ENCODE measurements around the gene DTWD2.
"Not testable (repeated sequence)": the region's sequence is repeated elsewhere in the genome, so short reads cannot be mapped to it uniquely, and the experiment has no call there.

Gene DTWD2

GRCh38 chr5:118998861-118999260 lies 10.5 kb upstream of the DTWD2 start:
- in situ Hi-C loops (cut with MboI; ENCODE audit: low sequenced_read_pairs): not testable (repeated sequence)

GRCh38 chr5:118996098-118996497 lies 7.8 kb upstream of the DTWD2 start:
- in situ Hi-C loops (cut with MboI; ENCODE audit: low sequenced_read_pairs): no loop called here

GRCh38 chr5:118994595-118994994 lies 6.2 kb upstream of the DTWD2 start:
- in situ Hi-C loops (cut with MboI; ENCODE audit: low sequenced_read_pairs): no loop called here

GRCh38 chr5:118993118-118993517 lies 4.8 kb upstream of the DTWD2 start:
- in situ Hi-C loops (cut with MboI; ENCODE audit: low sequenced_read_pairs): not testable (repeated sequence)

- in situ Hi-C loops (cut with MboI; ENCODE audit: low sequenced_read_pairs): not testable (repeated sequence)
Measured at GRCh38 chr5:118992055-118992454, 3.7 kb upstream of the DTWD2 start.

GRCh38 chr5:118990582-118990981 lies 2.2 kb upstream of the DTWD2 start:
- in situ Hi-C loops (cut with MboI; ENCODE audit: low sequenced_read_pairs): no loop called here

- in situ Hi-C loops (cut with MboI; ENCODE audit: low sequenced_read_pairs): no loop called here
Measured at GRCh38 chr5:118989816-118990215, 1.5 kb upstream of the DTWD2 start.

GRCh38 chr5:118988866-118989180 lies 476 bp upstream of the DTWD2 start:
- in situ Hi-C loops (cut with MboI; ENCODE audit: low sequenced_read_pairs): no loop called here

GRCh38 chr5:118984602-118985001 lies 3.7 kb downstream of the DTWD2 start:
- in situ Hi-C loops (cut with MboI; ENCODE audit: low sequenced_read_pairs): no loop called here

GRCh38 chr5:118981783-118982182 lies 6.6 kb downstream of the DTWD2 start:
- in situ Hi-C loops (cut with MboI; ENCODE audit: low sequenced_read_pairs): no loop called here

- in situ Hi-C loops (cut with MboI; ENCODE audit: low sequenced_read_pairs): no loop called here
Measured at GRCh38 chr5:118980438-118980837, 7.9 kb downstream of the DTWD2 start.

- in situ Hi-C loops (cut with MboI; ENCODE audit: low sequenced_read_pairs): no loop called here
Measured at GRCh38 chr5:118980017-118980416, 8.3 kb downstream of the DTWD2 start.

- in situ Hi-C loops (cut with MboI; ENCODE audit: low sequenced_read_pairs): not testable (repeated sequence)
Measured at GRCh38 chr5:118973779-118974445, 14.4 kb downstream of the DTWD2 start.

- in situ Hi-C loops (cut with MboI; ENCODE audit: low sequenced_read_pairs): no loop called here
Measured at GRCh38 chr5:118968925-118969375, 19.4 kb downstream of the DTWD2 start.

GRCh38 chr5:118968406-118968911 lies 19.9 kb downstream of the DTWD2 start:
- in situ Hi-C loops (cut with MboI; ENCODE audit: low sequenced_read_pairs): no loop called here

GRCh38 chr5:118967059-118967508 lies 21.3 kb downstream of the DTWD2 start:
- in situ Hi-C loops (cut with MboI; ENCODE audit: low sequenced_read_pairs): no loop called here

GRCh38 chr5:118965890-118966289 lies 22.5 kb downstream of the DTWD2 start:
- in situ Hi-C loops (cut with MboI; ENCODE audit: low sequenced_read_pairs): no loop called here

- in situ Hi-C loops (cut with MboI; ENCODE audit: low sequenced_read_pairs): not testable (repeated sequence)
Measured at GRCh38 chr5:118964970-118965369, 23.4 kb downstream of the DTWD2 start.

GRCh38 chr5:118964388-118964787 lies 24.0 kb downstream of the DTWD2 start:
- in situ Hi-C loops (cut with MboI; ENCODE audit: low sequenced_read_pairs): not testable (repeated sequence)

GRCh38 chr5:118963169-118963568 lies 25.2 kb downstream of the DTWD2 start:
- in situ Hi-C loops (cut with MboI; ENCODE audit: low sequenced_read_pairs): no loop called here

- in situ Hi-C loops (cut with MboI; ENCODE audit: low sequenced_read_pairs): no loop called here
Measured at GRCh38 chr5:118960557-118960956, 27.8 kb downstream of the DTWD2 start.

- in situ Hi-C loops (cut with MboI; ENCODE audit: low sequenced_read_pairs): no loop called here
Measured at GRCh38 chr5:118956727-118957126, 31.6 kb downstream of the DTWD2 start.

GRCh38 chr5:118953652-118954005 lies 34.7 kb downstream of the DTWD2 start:
- in situ Hi-C loops (cut with MboI; ENCODE audit: low sequenced_read_pairs): no loop called here

All from hTERT RPE-1 (cell line).